HCT116 (cell line): Measurements from ENCODE around the gene CYP1A1. TPM values are rescaled to one million over a fixed set of nuclear protein-coding genes. Genes with fewer than 3 reads are reported as not detected.

ENCODE experiments used
- ATAC-seq: fragments of 200-7000 bp; cut with Tn5 transposase; 2 replicates; pipeline ENCODE4 v1.9.1; 2020; ENCODE audit warnings: mild to moderate bottlenecking, moderate library complexity
- BruUV-seq: library from RNA; stranded (reverse); fragments of 400-500 nt; replicated peaks from 2 replicates; lab custom pipeline; 2021; lab: Mats Ljungman, UMichigan
- CTCF ChIA-PET: fragments of 300-600 bp; sonication (Branson Sonifier 250); formaldehyde crosslinking; loops from one replicate; lab custom pipeline; 2021; ENCODE audit warnings: antibody characterized with exemption; lab: Charles Lee
- POLR2A ChIA-PET: fragments of 300-600, 350-600 bp; sonication (Branson Sonifier 250); formaldehyde crosslinking; loops from one replicate; lab custom pipeline; 2021; ENCODE audit warnings: antibody characterized with exemption; lab: Charles Lee
- RAD21 ChIA-PET, 2 experiments: fragments of 300-600 bp; sonication (Branson Sonifier 250); formaldehyde crosslinking; loops; one replicate each; lab custom pipeline; 2023; ENCODE audit warnings: low total read pairs in 2 of 2; ENCODE audit not compliant: uncharacterized antibody in 2 of 2, unreplicated experiment in 2 of 2, low non-redundant PET in 1 of 2; lab: Charles Lee
- DNase-seq: peaks from one replicate; pipeline ENCODE4 v3.0.0-alpha.2; 2010; ENCODE audit warnings: low read depth, low spot score
- H2AFZ ChIP-seq: fragments of 200-600 bp; shearing (Covaris generic), sonication (generic); 2 replicates; pipeline ENCODE4 v1.6.1; 2017; ENCODE audit warnings: low read depth, mixed run types, mixed read lengths, antibody characterized with exemption, low read length; ENCODE audit not compliant: poor library complexity, severe bottlenecking
- H3K27ac ChIP-seq: 2 replicates; pipeline ENCODE4 v1.5.1; 2012; ENCODE audit warnings: low read depth, low read length
- H3K27me3 ChIP-seq: fragments of 200-600 bp; sonication (generic); 2 replicates; pipeline ENCODE4 v1.6.1; 2016; ENCODE audit warnings: mixed run types, low read length, mixed read lengths; ENCODE audit not compliant: insufficient read depth
- H3K36me3 ChIP-seq, 2 experiments: fragments of 200-500 bp in 1 of 2; fragments of 200-600 bp in 1 of 2; sonication (Bioruptor generic) in 1 of 2; sonication (generic) in 1 of 2; 2 replicates each; pipeline versions ENCODE4 v1.5.1 to v1.6.1; 2014 to 2016; ENCODE audit warnings: low read length in 2 of 2, inconsistent platforms in 1 of 2, mixed read lengths in 1 of 2, mixed run types in 1 of 2; ENCODE audit not compliant: insufficient read depth in 2 of 2, control insufficient read depth in 1 of 2
- H3K4me1 ChIP-seq, 2 experiments: fragments of 200-600 bp in 1 of 2; sonication (generic) in 1 of 2; 2 replicates each; pipeline versions ENCODE4 v1.5.1 to v1.6.1; 2012 to 2017; ENCODE audit warnings: low read length in 2 of 2, inconsistent platforms in 1 of 2, mild to moderate bottlenecking in 1 of 2, mixed read lengths in 1 of 2, mixed run types in 1 of 2, moderate library complexity in 1 of 2; ENCODE audit not compliant: insufficient read depth in 2 of 2, control insufficient read depth in 1 of 2
- H3K4me2 ChIP-seq: fragments of 200-600 bp; sonication (generic); 2 replicates; pipeline ENCODE4 v1.6.1; 2017; ENCODE audit warnings: mixed run types, low read length, mixed read lengths
- H3K4me3 ChIP-seq, 2 experiments: fragments of 200-600 bp in 1 of 2; sonication (generic) in 1 of 2; replicated peaks in 1 of 2; 2 replicates each; pipeline ENCODE4 v1.5.1; 2011 to 2016; ENCODE audit warnings: low read length in 2 of 2, control low read depth in 1 of 2, low read depth in 1 of 2, mild to moderate bottlenecking in 1 of 2, mixed read lengths in 1 of 2, mixed run types in 1 of 2
- H3K79me2 ChIP-seq: fragments of 200-600 bp; sonication (generic); 2 replicates; pipeline ENCODE4 v1.6.1; 2017; ENCODE audit warnings: mild to moderate bottlenecking, mixed run types, low read length, moderate library complexity, mixed read lengths; ENCODE audit not compliant: insufficient read depth
- H3K9ac ChIP-seq: fragments of 200-600 bp; sonication (generic); 2 replicates; pipeline ENCODE4 v1.6.1; 2016; ENCODE audit warnings: low read length, mixed read lengths
- H3K9me2 ChIP-seq: fragments of 200-600 bp; sonication (generic), shearing (Covaris generic); 2 replicates; pipeline ENCODE4 v1.6.1; 2017; ENCODE audit warnings: mixed run types, mild to moderate bottlenecking, moderate library complexity; ENCODE audit not compliant: insufficient read depth
- H3K9me3 ChIP-seq, 2 experiments: fragments of 200-500 bp in 1 of 2; fragments of 200-600 bp in 1 of 2; sonication (Bioruptor generic) in 1 of 2; sonication (generic) in 1 of 2; 2 replicates each; pipeline ENCODE4 v1.6.1; 2014 to 2017; ENCODE audit warnings: low read length in 2 of 2, mixed read lengths in 2 of 2, inconsistent platforms in 1 of 2, low read depth in 1 of 2, mild to moderate bottlenecking in 1 of 2, mixed run types in 1 of 2, moderate library complexity in 1 of 2; ENCODE audit not compliant: control insufficient read depth in 1 of 2, insufficient read depth in 1 of 2
- H4K20me1 ChIP-seq: fragments of 200-600 bp; sonication (generic), shearing (Covaris generic); 2 replicates; pipeline ENCODE4 v1.6.1; 2017; ENCODE audit warnings: mixed run types, mild to moderate bottlenecking, moderate library complexity; ENCODE audit not compliant: insufficient read depth
- ATF3 ChIP-seq: IDR thresholded peaks from 2 replicates; pipeline ENCODE4 v1.6.1; 2012
- CBX3 ChIP-seq: IDR thresholded peaks from 2 replicates; pipeline ENCODE4 v1.6.1; 2012; ENCODE audit warnings: low read depth
- EGR1 ChIP-seq: IDR thresholded peaks from 2 replicates; pipeline ENCODE4 v1.6.1; 2012; ENCODE audit warnings: low read depth
- ELF1 ChIP-seq: IDR thresholded peaks from 2 replicates; pipeline ENCODE4 v1.6.1; 2012; ENCODE audit warnings: low read depth, borderline replicate concordance
- EZH2phosphoT487 ChIP-seq: fragments of 200-600 bp; IDR thresholded peaks from 2 replicates; pipeline ENCODE4 v1.6.1; 2018; ENCODE audit warnings: antibody characterized with exemption, borderline replicate concordance
- FOSL1 ChIP-seq: IDR thresholded peaks from 2 replicates; pipeline ENCODE4 v1.6.1; 2012; ENCODE audit warnings: low read depth
- JUND ChIP-seq: IDR thresholded peaks from 2 replicates; pipeline ENCODE4 v1.6.1; 2012
- POLR2AphosphoS5 ChIP-seq: IDR thresholded peaks from 2 replicates; pipeline ENCODE4 v1.6.1; 2011; ENCODE audit warnings: mild to moderate bottlenecking, low read depth, low read length, moderate library complexity
- REST ChIP-seq: IDR thresholded peaks from 2 replicates; pipeline ENCODE4 v1.6.1; 2012; ENCODE audit warnings: low read depth
- SIN3A ChIP-seq: IDR thresholded peaks from 2 replicates; pipeline ENCODE4 v1.6.1; 2012; ENCODE audit warnings: low read depth
- TCF7L2 ChIP-seq: IDR thresholded peaks from 2 replicates; pipeline ENCODE4 v1.7.0; 2011; ENCODE audit warnings: borderline replicate concordance, inconsistent platforms; ENCODE audit not compliant: insufficient read depth, insufficient read length; ENCODE audit errors: extremely low read depth
- ZFX ChIP-seq: fragments of 450-650 bp; IDR thresholded peaks from 2 replicates; pipeline ENCODE4 v1.6.1; 2017
- ZNF274 ChIP-seq: fragments of 200-500 bp; sonication (Bioruptor generic); IDR thresholded peaks from 2 replicates; pipeline ENCODE4 v1.6.1; 2014; ENCODE audit warnings: mild to moderate bottlenecking, low read depth, low read length, inconsistent platforms
- intact Hi-C: fragments of 100-400 bp; cut with micrococcal nuclease; formaldehyde crosslinking; loops from 2 replicates; pipeline ENCODE4 v1.10.0; 2022
- total RNA-seq: library from RNA; stranded (reverse); gene quantifications from one replicate; pipeline ENCODE4 v1.2.1, GENCODE V29; 2021; ENCODE audit not compliant: unreplicated experiment
- TF ChIP-seq, protein P1 (sequence below), 3 experiments: fragments of 200-600 bp in 1 of 3; sonication (generic) in 1 of 3; IDR thresholded peaks in 2 of 3; conservative IDR thresholded peaks in 1 of 3; 2 replicates each; pipeline ENCODE4 v1.5.1; 2012 to 2017; ENCODE audit warnings: low read depth in 2 of 3, low read length in 2 of 3, antibody characterized with exemption in 1 of 3, borderline replicate concordance in 1 of 3, control low read depth in 1 of 3, mild to moderate bottlenecking in 1 of 3, mixed read lengths in 1 of 3, mixed run types in 1 of 3, moderate library complexity in 1 of 3; ENCODE audit not compliant: insufficient read depth in 1 of 3

The CYP1A1 gene
- total RNA-seq, 1 experiment from 2014 or later: 1.5 TPM

GRCh38 chr15:74748322-74748946 lies 23.1 kb upstream of the CYP1A1 start, which contains the start of gene CYP1A2:
Gene CYP1A2 (plus strand): TSS chr15:74748845. CDS start chr15:74749739, 894 bp downstream.
- H3K4me2 ChIP-seq: no peak within 1 kb of the TSS
- ChIA-PET RAD21 (no interaction called here), POLR2A (interaction anchor here (0.6 to 2.0 kb wide), 2 partner anchors 12 to 79 kb away, joined by 3 to 5 read pairs; no protein-coding TSS in a partner anchor), CTCF (interaction anchor here (0.6 kb wide), 1 partner anchor 202 kb away, joined by 5 read pairs; no protein-coding TSS in a partner anchor)
- H4K20me1 ChIP-seq: no peaks in the 10 kb centered on the region
- H3K4me1 ChIP-seq: peaks cover 0 to 10% of the 10 kb centered on the region in 2 experiments; a peak in 2 of 4 replicates
- no peaks in the 10 kb centered on the region for H3K27me3 ChIP-seq
- H3K79me2 ChIP-seq: no peaks in the 10 kb centered on the region
- H3K27ac ChIP-seq: no peak within 1 kb of the TSS
- no peak within 1 kb of the TSS for H3K9ac ChIP-seq
- BruUV-seq: no TSS peak
- intact Hi-C loops: loop anchor here (10.0 kb wide), 1 partner anchor 734 kb away; no protein-coding TSS in a partner anchor
- ATAC-seq (no peak), DNase-seq (no peak)
- H3K9me3 ChIP-seq: no peaks in the 10 kb centered on the region
- TF ChIP-seq ELF1: no peak
- TF ChIP-seq CBX3: no peak
- TF ChIP-seq JUND: no peak
- TF ChIP-seq FOSL1: no peak
- TF ChIP-seq ZNF274: no peak
- no peak for TF ChIP-seq EZH2phosphoT487
- no peak for TF ChIP-seq POLR2AphosphoS5
- H3K9me2 ChIP-seq: no peaks in the 10 kb centered on the region
- no peak within 1 kb of the TSS for H3K4me3 ChIP-seq
- H3K36me3 ChIP-seq: no peaks in the 10 kb centered on the region
- no peak within 1 kb of the TSS for H2AFZ ChIP-seq

- Histone ChIP-seq H3K4me1 (no peaks in the 10 kb centered on the region), H3K9ac (no peak overlapping the region), H2AFZ (no peak overlapping the region), H3K79me2 (no peaks in the 10 kb centered on the region), H3K9me3 (peaks cover 4 to 7% of the 10 kb centered on the region in 2 experiments; a peak in 1 of 4 replicates), H3K4me3 (no peak overlapping the region), H3K27ac (no peak overlapping the region), H3K9me2 (no peaks in the 10 kb centered on the region), H3K36me3 (no peaks in the 10 kb centered on the region), H3K27me3 (no peaks in the 10 kb centered on the region), H4K20me1 (no peaks in the 10 kb centered on the region), H3K4me2 (no peak overlapping the region)
- no TSS peak for BruUV-seq
- no peak for ATAC-seq
- RAD21 ChIA-PET: no interaction called here
- intact Hi-C loops: loop anchor here (10.0 kb wide), 1 partner anchor 732 kb away; no protein-coding TSS in a partner anchor
- POLR2A ChIA-PET: no interaction called here
- DNase-seq: no peak
- CTCF ChIA-PET: no interaction called here
- no peak for TF ChIP-seq JUND
- TF ChIP-seq REST: no peak
- TF ChIP-seq CBX3: no peak
- TF ChIP-seq EGR1: no peak
- no peak for TF ChIP-seq ZNF274
- TF ChIP-seq ZFX: no peak
- TF ChIP-seq SIN3A: no peak
- TF ChIP-seq ELF1: no peak
- no peak for TF ChIP-seq ATF3
- no peak for TF ChIP-seq TCF7L2
- TF ChIP-seq, protein P1, sequence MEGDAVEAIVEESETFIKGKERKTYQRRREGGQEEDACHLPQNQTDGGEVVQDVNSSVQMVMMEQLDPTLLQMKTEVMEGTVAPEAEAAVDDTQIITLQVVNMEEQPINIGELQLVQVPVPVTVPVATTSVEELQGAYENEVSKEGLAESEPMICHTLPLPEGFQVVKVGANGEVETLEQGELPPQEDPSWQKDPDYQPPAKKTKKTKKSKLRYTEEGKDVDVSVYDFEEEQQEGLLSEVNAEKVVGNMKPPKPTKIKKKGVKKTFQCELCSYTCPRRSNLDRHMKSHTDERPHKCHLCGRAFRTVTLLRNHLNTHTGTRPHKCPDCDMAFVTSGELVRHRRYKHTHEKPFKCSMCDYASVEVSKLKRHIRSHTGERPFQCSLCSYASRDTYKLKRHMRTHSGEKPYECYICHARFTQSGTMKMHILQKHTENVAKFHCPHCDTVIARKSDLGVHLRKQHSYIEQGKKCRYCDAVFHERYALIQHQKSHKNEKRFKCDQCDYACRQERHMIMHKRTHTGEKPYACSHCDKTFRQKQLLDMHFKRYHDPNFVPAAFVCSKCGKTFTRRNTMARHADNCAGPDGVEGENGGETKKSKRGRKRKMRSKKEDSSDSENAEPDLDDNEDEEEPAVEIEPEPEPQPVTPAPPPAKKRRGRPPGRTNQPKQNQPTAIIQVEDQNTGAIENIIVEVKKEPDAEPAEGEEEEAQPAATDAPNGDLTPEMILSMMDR (IDR thresholded peaks at IDR 0.05 in 2 of 3, conservative IDR thresholded peaks at IDR 0.05 in 1 of 3; ENCODE audit: borderline replicate concordance in 1 of 3, insufficient read depth in 1 of 3, low read depth in 2 of 3, low read length in 2 of 3): no peak
Measured at GRCh38 chr15:74746389-74746788, 21.1 kb upstream of the CYP1A1 start.
